Activated T-cell treated with anti-CD3 and anti-CD28 coated beads, Interleukin-2, amount 50 U/mL, for 4 hours (primary cell): Measurements from ENCODE around the gene AS3MT. TPM values are rescaled to one million over a fixed set of nuclear protein-coding genes. Genes with fewer than 3 reads are reported as not detected.
"Not testable (repeated sequence)": the region's sequence is repeated elsewhere in the genome, so short reads cannot be mapped to it uniquely, and the experiment has no call there.

Source experiments
- ATAC-seq, 2 donors: fragments of 200-7000 bp; cut with Tn5 transposase; one replicate each; pipeline ENCODE4 v1.10.0; 2021
- DNase-seq: peaks from one replicate; pipeline ENCODE4 v3.0.0-alpha.2; 2020
- H3K27me3 Mint-ChIP-seq: one replicate; pipeline ENCODE4 v1.8.0; 2021; ENCODE audit warnings: low read depth, mixed read lengths
- H3K36me3 Mint-ChIP-seq: one replicate; pipeline ENCODE4 v1.8.0; 2022; ENCODE audit warnings: mixed read lengths; ENCODE audit not compliant: insufficient read depth
- H3K4me1 Mint-ChIP-seq: one replicate; pipeline ENCODE4 v1.8.0; 2021; ENCODE audit warnings: low read depth, mixed read lengths
- H3K4me3 Mint-ChIP-seq: one replicate; pipeline ENCODE4 v1.8.0; 2021; ENCODE audit warnings: mild to moderate bottlenecking, moderate library complexity, mixed read lengths
- H3K9me3 Mint-ChIP-seq: one replicate; pipeline ENCODE4 v1.8.0; 2021; ENCODE audit warnings: mixed read lengths
- total RNA-seq, 3 donors: library from RNA; stranded (reverse); gene quantifications; one replicate each; pipeline ENCODE4 v1.2.1, GENCODE V29; 2021

Gene AS3MT
- total RNA-seq, 3 donors from 2014 or later, result 0.18 to 0.22 (median 0.18) TPM

DNA sequence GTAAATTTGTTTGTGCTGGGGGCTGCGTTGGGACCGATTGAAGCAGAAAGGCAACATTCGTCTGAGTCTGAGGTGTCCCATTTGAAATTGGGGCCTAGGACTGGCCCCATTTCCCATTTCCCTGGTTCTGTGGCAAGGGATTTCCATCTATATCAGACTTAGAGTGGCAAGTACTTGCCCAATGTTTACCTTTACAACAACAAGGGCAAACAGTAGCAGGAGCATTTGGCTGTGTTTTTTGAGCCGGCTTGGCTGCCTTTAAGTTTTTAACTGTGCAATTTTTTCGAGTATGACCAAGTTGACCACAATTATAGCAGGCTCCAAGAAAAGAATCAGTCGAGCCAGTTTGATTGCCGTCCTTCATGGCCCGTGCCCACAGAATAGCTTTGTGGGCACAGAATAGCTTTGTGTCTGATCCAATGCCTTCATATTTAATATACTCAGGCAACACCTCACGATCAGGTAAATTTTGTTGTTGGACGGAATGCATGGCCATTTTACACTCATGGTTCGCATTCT, 27.4 kb upstream of the AS3MT start:
- Mint-ChIP-seq H3K4me1 (no peaks in the 10 kb centered on the region), H3K4me3 (no peak overlapping the region), H3K27me3 (peaks cover 3% of the 10 kb centered on the region), H3K9me3 (peaks cover 14% of the 10 kb centered on the region), H3K36me3 (no peaks in the 10 kb centered on the region)
- DNase-seq (no peak), ATAC-seq (no peak)

DNA sequence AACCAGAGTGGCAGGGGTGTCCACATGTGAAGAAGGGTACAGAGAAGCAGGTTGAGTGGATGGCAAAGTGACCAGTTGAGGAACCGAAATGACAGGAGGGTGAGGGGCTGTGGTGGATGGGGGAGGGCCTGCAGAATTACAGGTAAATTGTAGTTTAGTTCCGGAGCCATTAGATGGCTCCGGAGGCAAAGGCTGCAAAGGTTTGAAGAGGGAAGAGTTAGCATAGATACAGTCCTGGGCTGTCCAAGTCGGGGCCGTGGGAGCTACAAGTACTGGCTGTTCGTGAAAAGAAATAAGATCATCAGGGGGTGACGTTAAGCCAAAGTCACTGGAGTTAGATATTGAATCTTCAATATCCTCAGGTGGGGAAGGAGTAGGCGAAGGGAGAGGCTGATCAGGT, 26.1 kb upstream of the AS3MT start:
- H3K27me3 Mint-ChIP-seq, H3K4me1 Mint-ChIP-seq, H3K4me3 Mint-ChIP-seq, H3K9me3 Mint-ChIP-seq, ATAC-seq, DNase-seq, H3K36me3 Mint-ChIP-seq: not testable (repeated sequence)

DNA sequence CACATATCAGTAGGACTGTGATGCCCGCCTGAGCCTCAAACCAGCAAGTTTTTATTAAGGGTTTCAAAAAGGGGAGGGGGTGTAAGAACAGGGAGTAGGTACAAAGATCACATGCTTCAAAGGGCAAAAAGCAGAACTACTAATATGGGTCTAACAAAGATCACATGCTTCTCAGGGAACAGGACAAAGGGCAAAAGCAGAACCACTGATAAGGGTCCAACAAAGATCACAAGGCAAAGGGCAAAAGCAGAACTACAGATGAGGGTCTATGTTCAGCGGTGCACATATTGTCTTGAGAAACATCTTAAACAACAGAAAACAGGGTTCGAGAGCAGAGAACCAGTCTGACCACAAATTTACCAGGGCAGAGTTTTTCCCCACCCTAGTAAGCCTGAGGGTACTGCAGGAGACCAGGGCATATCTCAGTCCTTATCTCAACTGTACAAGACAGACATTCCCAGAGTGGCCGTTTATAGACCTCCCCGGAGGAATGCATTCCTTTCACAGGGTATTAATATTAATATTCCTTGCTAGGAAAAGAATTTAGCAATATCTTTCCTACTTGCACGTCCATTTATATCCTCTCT, 25.0 kb upstream of the AS3MT start:
- DNase-seq, H3K4me3 Mint-ChIP-seq, H3K9me3 Mint-ChIP-seq, ATAC-seq, H3K27me3 Mint-ChIP-seq, H3K36me3 Mint-ChIP-seq, H3K4me1 Mint-ChIP-seq: not testable (repeated sequence)

DNA sequence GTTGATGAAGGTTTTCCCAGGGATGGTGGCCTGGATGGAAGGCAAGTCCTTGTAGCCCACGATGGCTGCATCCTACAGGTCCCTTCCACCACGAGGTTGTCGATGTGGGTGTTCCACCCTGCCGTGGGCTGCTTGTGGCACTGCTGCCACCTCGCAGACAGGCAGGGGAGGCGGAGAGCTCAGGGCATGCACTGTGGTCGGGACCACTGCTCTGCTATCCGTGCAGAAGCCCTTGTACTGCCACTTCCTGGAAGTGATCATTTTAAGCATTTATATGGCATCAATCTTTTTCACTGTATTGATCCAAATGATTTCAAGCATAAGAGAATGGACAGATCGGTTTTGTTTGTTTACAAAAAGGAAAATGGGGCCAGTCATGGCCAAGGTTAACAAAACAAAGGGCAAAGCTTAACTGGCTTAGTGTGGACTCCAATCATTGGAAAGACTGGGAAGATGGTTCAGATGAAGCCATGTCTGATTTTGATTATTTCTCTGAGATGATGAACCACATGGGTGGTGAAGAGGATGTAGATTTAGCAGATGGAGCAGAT, 23.8 kb upstream of the AS3MT start:
- H3K4me3 Mint-ChIP-seq, result no peak overlapping the region
- ATAC-seq (no peak), DNase-seq (no peak)
- no peaks in the 10 kb centered on the region for H3K36me3 Mint-ChIP-seq
- no peaks in the 10 kb centered on the region for H3K4me1 Mint-ChIP-seq
- H3K27me3 Mint-ChIP-seq, result no peaks in the 10 kb centered on the region
- peaks cover 5% of the 10 kb centered on the region for H3K9me3 Mint-ChIP-seq

DNA sequence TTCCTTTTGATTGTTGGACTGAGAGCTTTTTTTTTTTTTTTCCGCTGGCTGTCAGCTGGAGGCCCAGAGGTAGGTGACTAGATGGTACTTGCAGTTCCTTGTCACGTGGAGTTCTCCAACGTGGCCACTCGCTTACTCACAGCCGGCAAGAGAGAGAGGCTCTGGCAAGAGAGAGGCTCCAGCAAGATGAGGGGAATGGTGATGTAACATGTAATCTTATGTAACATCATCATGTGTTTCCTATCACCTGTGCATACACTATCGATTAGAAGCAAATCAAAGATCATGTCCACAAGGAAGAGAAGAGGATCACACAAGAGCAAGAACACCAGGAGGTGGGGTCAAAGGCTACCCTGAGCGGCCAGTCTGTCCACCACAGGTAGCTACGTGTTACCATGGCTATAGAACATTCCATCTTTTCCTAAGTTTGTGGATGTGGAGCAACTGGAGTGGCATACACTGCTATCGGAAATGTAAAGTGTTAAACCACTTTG, 19.2 kb upstream of the AS3MT start:
- Mint-ChIP-seq H3K9me3 (no peaks in the 10 kb centered on the region), H3K27me3 (no peaks in the 10 kb centered on the region), H3K4me1 (peaks cover 5% of the 10 kb centered on the region), H3K4me3 (no peak overlapping the region), H3K36me3 (no peaks in the 10 kb centered on the region)
- DNase-seq, result no peak
- ATAC-seq, result no peak

DNA sequence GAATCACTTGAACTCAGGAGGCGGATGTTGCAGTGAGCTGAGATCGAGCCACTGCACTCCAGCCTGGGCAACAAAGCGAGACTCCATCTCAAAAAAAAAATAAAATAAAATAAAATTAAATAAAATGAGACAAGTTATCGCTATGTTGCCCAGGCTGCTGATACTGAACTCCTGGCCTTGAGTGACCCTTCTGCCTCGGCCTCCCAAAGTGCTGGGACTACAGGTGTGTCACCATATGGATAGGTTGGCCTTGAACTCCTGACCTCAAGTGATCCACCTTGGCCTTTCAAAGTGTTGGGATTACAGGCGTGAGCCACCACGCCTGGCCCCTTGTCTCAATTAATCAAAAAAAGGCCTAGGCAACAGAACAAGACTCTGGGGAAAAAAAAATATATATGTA, 16.0 kb upstream of the AS3MT start:
- not testable (repeated sequence) for H3K9me3 Mint-ChIP-seq, H3K27me3 Mint-ChIP-seq, DNase-seq, H3K36me3 Mint-ChIP-seq, ATAC-seq, H3K4me3 Mint-ChIP-seq
- peaks cover 17% of the 10 kb centered on the region for H3K4me1 Mint-ChIP-seq

DNA sequence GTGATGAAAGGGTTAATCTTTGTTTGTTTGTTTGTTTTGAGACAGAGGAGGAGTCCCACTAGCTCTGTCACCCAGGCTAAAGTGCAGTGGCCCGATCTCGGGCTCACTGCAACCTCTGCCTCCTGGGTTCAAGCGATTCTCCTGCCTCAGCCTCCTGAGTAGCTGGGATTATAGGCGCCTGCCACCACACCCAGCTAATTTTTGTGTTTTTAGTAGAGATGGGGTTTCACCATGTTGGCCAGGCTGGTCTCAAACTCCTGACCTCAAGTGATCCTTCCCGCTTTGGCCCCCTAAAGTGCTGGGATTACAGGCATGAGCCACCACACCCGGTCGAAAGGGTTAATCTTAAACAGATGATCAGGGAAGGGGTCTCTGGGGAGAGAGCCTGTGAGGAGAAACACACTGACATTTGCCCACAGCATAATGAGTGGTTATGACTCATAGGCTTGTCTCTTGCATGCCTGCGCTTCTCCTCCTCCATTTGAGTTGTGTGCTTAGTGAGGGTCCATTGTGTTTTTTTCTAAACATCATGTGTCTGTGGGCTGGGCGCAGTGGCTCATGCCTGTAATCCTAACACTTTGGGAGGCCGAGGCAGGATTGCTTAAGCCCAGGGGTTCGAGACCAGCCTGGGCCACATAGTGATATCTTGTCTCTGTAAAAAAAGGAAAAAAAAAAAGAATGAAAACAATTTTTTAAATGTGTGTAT, 13.4 kb upstream of the AS3MT start:
- DNase-seq, H3K36me3 Mint-ChIP-seq, ATAC-seq, H3K9me3 Mint-ChIP-seq, H3K27me3 Mint-ChIP-seq: not testable (repeated sequence)
- Mint-ChIP-seq H3K4me1 (peaks cover 19% of the 10 kb centered on the region), H3K4me3 (peak overlapping the region; percentile 8)

DNA sequence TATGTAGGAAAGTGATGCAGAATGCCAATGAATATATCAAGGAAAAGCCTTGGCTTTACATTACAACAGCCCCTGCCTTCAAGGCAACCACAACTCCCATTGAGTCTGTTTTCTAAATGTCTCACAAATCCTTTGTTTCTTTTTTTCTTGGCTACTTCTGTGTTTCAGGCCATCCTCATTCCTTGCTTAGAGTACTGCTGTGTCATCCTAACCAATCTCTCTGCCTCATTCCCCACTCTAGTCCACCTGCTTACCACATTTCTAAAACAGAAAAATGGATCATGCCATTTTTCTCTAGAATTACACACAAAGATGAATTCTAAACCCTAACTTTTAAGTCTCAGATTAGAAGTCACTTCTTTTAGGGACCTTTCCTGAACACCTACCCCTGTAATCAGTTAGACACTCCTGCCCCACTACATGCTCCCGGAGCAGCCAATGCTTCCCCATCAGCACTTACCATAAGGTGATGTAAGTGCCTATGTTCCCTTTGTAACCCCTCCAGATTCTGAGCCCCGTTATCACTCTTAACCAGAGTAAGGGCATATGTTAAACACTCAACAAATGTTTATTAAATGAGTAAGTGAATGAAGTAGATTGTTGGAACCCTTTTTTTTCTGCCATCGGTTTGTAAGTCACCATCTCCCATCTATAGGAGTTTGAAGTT, 12.4 kb upstream of the AS3MT start:
- Mint-ChIP-seq H3K9me3 (no peaks in the 10 kb centered on the region), H3K4me3 (peak overlapping the region; percentile 50), H3K27me3 (no peaks in the 10 kb centered on the region), H3K36me3 (peaks cover 12% of the 10 kb centered on the region), H3K4me1 (peaks cover 19% of the 10 kb centered on the region)
- DNase-seq (no peak), ATAC-seq (no peak)

DNA sequence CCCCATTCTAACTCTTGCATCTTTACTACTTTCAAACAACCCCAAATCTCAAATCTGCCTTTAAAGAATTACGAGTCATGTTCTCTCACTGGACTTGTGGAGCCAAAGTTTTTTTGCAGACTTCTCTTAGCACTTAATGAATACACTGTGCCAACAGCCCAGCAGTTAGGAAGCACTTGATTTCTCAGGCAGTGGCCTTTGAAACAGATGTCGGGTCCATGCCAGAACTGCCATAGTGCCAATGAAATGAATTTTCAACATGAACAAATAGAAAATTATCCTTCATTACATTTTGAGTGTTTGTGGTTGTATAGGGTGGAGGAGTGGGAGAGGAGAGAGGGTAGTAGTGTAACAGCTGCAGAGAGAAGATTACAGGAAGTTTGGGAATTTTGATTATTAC, 9.4 kb upstream of the AS3MT start:
- peaks cover 14% of the 10 kb centered on the region for H3K4me1 Mint-ChIP-seq
- no peaks in the 10 kb centered on the region for H3K9me3 Mint-ChIP-seq
- H3K27me3 Mint-ChIP-seq, result no peaks in the 10 kb centered on the region
- peaks cover 24% of the 10 kb centered on the region for H3K36me3 Mint-ChIP-seq
- DNase-seq, result no peak
- ATAC-seq, result no peak
- H3K4me3 Mint-ChIP-seq, result no peak overlapping the region

DNA sequence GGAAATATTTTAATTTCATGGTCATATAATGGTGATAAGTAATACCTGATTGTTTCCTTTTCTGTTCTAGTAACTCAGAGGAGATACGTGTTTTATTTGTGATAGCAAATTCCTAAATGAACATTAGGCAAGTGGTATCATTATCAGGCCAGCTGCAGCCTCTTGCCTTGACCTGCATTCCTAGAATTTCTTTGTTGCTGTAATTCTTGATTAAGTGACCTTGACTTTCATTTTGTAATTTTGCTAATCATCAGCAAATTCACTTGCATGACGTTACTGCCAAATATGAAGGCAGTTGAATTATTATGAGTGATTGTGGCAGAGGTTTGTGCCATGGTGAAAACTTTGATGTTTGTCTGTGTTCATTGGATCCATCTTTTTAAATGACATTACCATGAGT, 5.6 kb upstream of the AS3MT start:
- Mint-ChIP-seq H3K4me1 (peaks cover 2% of the 10 kb centered on the region), H3K36me3 (peaks cover 27% of the 10 kb centered on the region), H3K4me3 (no peak overlapping the region), H3K9me3 (no peaks in the 10 kb centered on the region), H3K27me3 (peaks cover under 1% of the 10 kb centered on the region)
- ATAC-seq (no peak), DNase-seq (no peak)

DNA sequence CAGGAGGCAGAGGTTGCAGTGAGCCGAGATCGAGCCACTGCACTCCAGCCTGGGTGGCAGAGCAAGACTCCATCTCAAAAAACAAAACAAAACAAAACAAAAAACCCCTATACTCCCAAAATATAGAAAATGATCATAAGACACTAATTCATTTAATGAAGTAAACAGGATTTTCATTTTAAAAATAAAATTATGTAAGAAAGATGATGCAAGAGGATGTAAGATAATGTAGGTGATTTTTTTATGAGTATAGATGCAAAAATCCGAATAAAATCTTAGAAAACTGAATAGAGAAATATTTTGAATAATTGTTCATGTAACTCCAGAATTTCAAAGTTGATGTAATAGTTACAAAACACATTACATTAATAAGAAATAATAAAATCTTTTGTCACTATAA, 3.6 kb upstream of the AS3MT start:
- no peaks in the 10 kb centered on the region for H3K9me3 Mint-ChIP-seq
- ATAC-seq (no peak), DNase-seq (no peak)
- H3K4me1 Mint-ChIP-seq, result peaks cover 9% of the 10 kb centered on the region
- peaks cover 19% of the 10 kb centered on the region for H3K36me3 Mint-ChIP-seq
- no peak overlapping the region for H3K4me3 Mint-ChIP-seq
- H3K27me3 Mint-ChIP-seq, result peaks cover 16% of the 10 kb centered on the region

DNA sequence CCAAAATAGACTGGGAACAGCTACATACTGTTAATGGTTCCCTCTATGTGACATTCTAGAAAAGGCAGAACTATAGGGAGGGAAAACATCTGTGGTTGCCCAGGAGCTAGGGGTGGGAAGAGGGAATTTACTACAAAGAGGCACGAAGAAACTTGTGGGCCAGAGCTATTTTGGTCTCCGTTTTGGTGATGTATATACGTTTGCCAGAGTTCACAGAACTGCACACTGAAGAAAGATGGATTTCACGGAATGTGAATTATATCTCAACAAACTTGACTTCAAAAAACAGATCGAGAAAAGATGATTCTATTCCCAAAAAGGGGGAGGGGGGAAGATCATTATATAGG, 386 bp upstream of the AS3MT start:
- no peaks in the 10 kb centered on the region for H3K9me3 Mint-ChIP-seq
- peak overlapping the region; percentile 31 for H3K4me3 Mint-ChIP-seq
- peaks cover 25% of the 10 kb centered on the region for H3K27me3 Mint-ChIP-seq
- peaks cover 9% of the 10 kb centered on the region for H3K36me3 Mint-ChIP-seq
- ATAC-seq (no peak), DNase-seq (no peak)
- H3K4me1 Mint-ChIP-seq, result peaks cover 9% of the 10 kb centered on the region

DNA sequence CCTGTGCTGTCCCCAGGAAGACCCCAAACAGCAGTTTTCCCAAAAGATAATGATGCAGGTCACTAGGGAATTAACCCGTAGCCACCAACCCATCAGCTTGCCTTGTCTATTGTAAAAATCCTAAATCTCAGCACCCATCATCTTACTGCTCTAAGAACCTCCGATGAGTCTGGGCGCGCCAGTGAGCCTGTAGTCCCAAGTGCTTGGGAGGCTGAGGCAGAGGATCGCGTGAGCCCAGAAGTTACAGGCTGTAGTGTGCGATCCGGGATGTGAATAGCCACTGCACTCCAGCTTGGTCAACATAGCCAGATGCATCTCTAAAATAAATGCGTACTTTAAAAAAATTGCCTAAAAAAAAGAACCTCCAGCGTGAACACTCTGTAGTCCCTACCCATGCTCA, 951 bp downstream of the AS3MT start:
- peaks cover 9% of the 10 kb centered on the region for H3K4me1 Mint-ChIP-seq

DNA sequence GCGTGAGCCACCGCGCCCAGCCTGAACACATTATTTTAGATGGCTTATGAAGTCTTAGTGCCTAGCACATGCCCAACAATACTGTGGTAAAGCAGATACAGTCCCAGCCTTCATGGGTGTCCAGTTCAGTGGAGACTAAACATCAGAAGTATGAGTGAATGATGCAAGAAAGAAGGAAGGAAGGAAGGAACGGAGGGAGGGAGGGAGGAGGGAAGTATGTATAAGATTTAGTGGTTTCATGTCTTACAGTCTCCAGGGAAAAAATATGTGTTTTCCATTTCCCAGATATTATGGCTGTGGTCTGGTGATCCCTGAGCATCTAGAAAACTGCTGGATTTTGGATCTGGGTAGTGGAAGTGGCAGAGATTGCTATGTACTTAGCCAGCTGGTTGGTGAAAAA, 2.9 kb downstream of the AS3MT start:
- Mint-ChIP-seq H3K27me3 (peaks cover 25% of the 10 kb centered on the region), H3K9me3 (no peaks in the 10 kb centered on the region), H3K36me3 (peaks cover 4% of the 10 kb centered on the region), H3K4me3 (no peak overlapping the region), H3K4me1 (peaks cover 9% of the 10 kb centered on the region)
- DNase-seq (no peak), ATAC-seq (no peak)

More for the DNA sequence above, 951 bp downstream of the AS3MT start:
- DNase-seq, result no peak
- Mint-ChIP-seq H3K36me3 (peaks cover 7% of the 10 kb centered on the region), H3K4me3 (peak overlapping the region; percentile 24), H3K9me3 (no peaks in the 10 kb centered on the region), H3K27me3 (peaks cover 25% of the 10 kb centered on the region)
- ATAC-seq, result no peak
